Astrocyte (in vitro differentiated cells and primary cell): ENCODE results near the gene U2AF1L4. TPM values are rescaled to one million over a fixed set of nuclear protein-coding genes. Genes with fewer than 3 reads are reported as not detected.

ENCODE experiments used
- DNase-seq: peaks from one replicate; pipeline ENCODE4 v3.0.0-alpha.2; 2010; ENCODE audit warnings: low read depth
- FAIRE-seq: peaks from 2 replicates; lab custom pipeline; 2011; peaks lifted over from hg19 to GRCh38; lab: Jason Lieb, UNC
- H2AFZ ChIP-seq: 2 replicates; pipeline ENCODE4 v1.6.0; 2012; ENCODE audit warnings: low read depth, low read length, inconsistent platforms
- H3K27ac ChIP-seq: 2 replicates; pipeline ENCODE4 v1.5.1; 2011; ENCODE audit warnings: low read depth, low read length, inconsistent platforms
- H3K27me3 ChIP-seq: 2 replicates; pipeline ENCODE4 v1.6.0; 2011; ENCODE audit warnings: low read length, inconsistent platforms; ENCODE audit not compliant: insufficient read depth
- H3K36me3 ChIP-seq: 2 replicates; pipeline ENCODE4 v1.5.1; 2011; ENCODE audit warnings: low read length, inconsistent platforms; ENCODE audit not compliant: insufficient read depth
- H3K4me1 ChIP-seq: 2 replicates; pipeline ENCODE4 v1.5.1; 2011; ENCODE audit warnings: low read length, inconsistent platforms; ENCODE audit not compliant: insufficient read depth
- H3K4me2 ChIP-seq: 2 replicates; pipeline ENCODE4 v1.6.0; 2012; ENCODE audit warnings: low read length, inconsistent platforms
- H3K4me3 ChIP-seq: 2 replicates; pipeline ENCODE4 v1.5.1; 2011; ENCODE audit warnings: low read depth, mild to moderate bottlenecking, low read length, inconsistent platforms; ENCODE audit not compliant: insufficient read depth
- H3K79me2 ChIP-seq: 2 replicates; pipeline ENCODE4 v1.6.0; 2012; ENCODE audit warnings: mild to moderate bottlenecking, low read length, inconsistent platforms; ENCODE audit not compliant: insufficient read depth
- H3K9ac ChIP-seq: 2 replicates; pipeline ENCODE4 v1.6.0; 2012; ENCODE audit warnings: mild to moderate bottlenecking, low read length, inconsistent platforms
- H3K9me3 ChIP-seq: 2 replicates; pipeline ENCODE4 v1.5.1; 2012; ENCODE audit warnings: low read depth, mild to moderate bottlenecking, low read length, inconsistent platforms; ENCODE audit not compliant: insufficient read depth
- H4K20me1 ChIP-seq: 2 replicates; pipeline ENCODE4 v1.6.0; 2012; ENCODE audit warnings: low read length, inconsistent platforms; ENCODE audit not compliant: insufficient read depth
- H3K27ac Mint-ChIP-seq: one replicate; pipeline ENCODE4 v1.8.0; 2021; ENCODE audit warnings: mild to moderate bottlenecking, mixed read lengths; ENCODE audit not compliant: unreplicated experiment
- H3K27me3 Mint-ChIP-seq: one replicate; pipeline ENCODE4 v1.8.0; 2021; ENCODE audit warnings: low read depth, mixed read lengths; ENCODE audit not compliant: unreplicated experiment
- H3K36me3 Mint-ChIP-seq: one replicate; pipeline ENCODE4 v1.8.0; 2021; ENCODE audit warnings: low read depth, mixed read lengths; ENCODE audit not compliant: unreplicated experiment
- H3K4me1 Mint-ChIP-seq: one replicate; pipeline ENCODE4 v1.8.0; 2021; ENCODE audit warnings: low read depth, mixed read lengths; ENCODE audit not compliant: unreplicated experiment
- H3K4me3 Mint-ChIP-seq: one replicate; pipeline ENCODE4 v1.8.0; 2021; ENCODE audit warnings: mild to moderate bottlenecking, moderate library complexity, mixed read lengths; ENCODE audit not compliant: unreplicated experiment
- H3K9me3 Mint-ChIP-seq: one replicate; pipeline ENCODE4 v1.8.0; 2021; ENCODE audit warnings: mild to moderate bottlenecking, mixed read lengths; ENCODE audit not compliant: unreplicated experiment
- CTCF ChIP-seq: IDR thresholded peaks from 2 replicates; pipeline ENCODE4 v1.5.1; 2011; ENCODE audit warnings: low read depth, mild to moderate bottlenecking, inconsistent platforms, low read length, moderate library complexity; ENCODE audit not compliant: insufficient read depth
- EZH2 ChIP-seq: IDR thresholded peaks from 2 replicates; pipeline ENCODE4 v1.6.1; 2012; ENCODE audit warnings: mild to moderate bottlenecking, low read length, inconsistent platforms; ENCODE audit not compliant: insufficient read depth
- total RNA-seq: library from RNA; stranded (reverse); gene quantifications from 2 replicates; pipeline ENCODE4 v1.2.1, GENCODE V29; 2021

Gene U2AF1L4
- total RNA-seq, 1 donor from 2014 or later = 15.7 TPM

- Mint-ChIP-seq H3K36me3 (peaks cover 26% of the 10 kb centered on the region), H3K4me3 (no peak overlapping the region), H3K27ac (no peak overlapping the region), H3K4me1 (no peaks in the 10 kb centered on the region), H3K27me3 (no peaks in the 10 kb centered on the region), H3K9me3 (no peaks in the 10 kb centered on the region)
- Histone ChIP-seq H3K9ac (no peak overlapping the region), H3K27me3 (no peaks in the 10 kb centered on the region), H3K4me3 (no peak overlapping the region), H3K79me2 (no peaks in the 10 kb centered on the region), H3K4me2 (no peak overlapping the region), H3K36me3 (peaks cover 26% of the 10 kb centered on the region), H3K27ac (no peak overlapping the region), H4K20me1 (peaks cover 42% of the 10 kb centered on the region), H2AFZ (no peak overlapping the region), H3K9me3 (no peaks in the 10 kb centered on the region), H3K4me1 (no peaks in the 10 kb centered on the region)
- FAIRE-seq (no peak), DNase-seq (no peak)
- no peak for TF ChIP-seq CTCF
- TF ChIP-seq EZH2 = no peak
Observed at GRCh38 chr19:35732540-35733179, 12.6 kb downstream of the U2AF1L4 start.

GRCh38 chr19:35731779-35732405 lies 13.3 kb downstream of the U2AF1L4 start:
- H3K4me3 Mint-ChIP-seq = no peak overlapping the region
- DNase-seq = no peak
- Histone ChIP-seq H2AFZ (no peak overlapping the region), H3K79me2 (no peaks in the 10 kb centered on the region), H3K4me2 (no peak overlapping the region), H3K36me3 (peaks cover 31% of the 10 kb centered on the region), H3K4me1 (no peaks in the 10 kb centered on the region), H4K20me1 (peaks cover 47% of the 10 kb centered on the region), H3K9ac (no peak overlapping the region), H3K27me3 (no peaks in the 10 kb centered on the region), H3K27ac (no peak overlapping the region), H3K9me3 (no peaks in the 10 kb centered on the region), H3K4me3 (no peak overlapping the region)
- TF ChIP-seq EZH2 = no peak
- TF ChIP-seq CTCF = no peak
- H3K27ac Mint-ChIP-seq = no peak overlapping the region
- H3K27me3 Mint-ChIP-seq = no peaks in the 10 kb centered on the region
- peaks cover 24% of the 10 kb centered on the region for H3K36me3 Mint-ChIP-seq
- no peaks in the 10 kb centered on the region for H3K4me1 Mint-ChIP-seq
- FAIRE-seq = no peak
- H3K9me3 Mint-ChIP-seq = no peaks in the 10 kb centered on the region

- H3K36me3 Mint-ChIP-seq = peaks cover 21% of the 10 kb centered on the region
- H3K4me3 Mint-ChIP-seq = no peak overlapping the region
- peak overlapping the region; percentile 80 for H3K27ac Mint-ChIP-seq
- H3K79me2 ChIP-seq = no peaks in the 10 kb centered on the region
- H3K4me1 Mint-ChIP-seq = no peaks in the 10 kb centered on the region
- no peak overlapping the region for H2AFZ ChIP-seq
- H3K27me3 Mint-ChIP-seq = no peaks in the 10 kb centered on the region
- H3K4me2 ChIP-seq = no peak overlapping the region
- H3K9me3 ChIP-seq = no peaks in the 10 kb centered on the region
- no peak overlapping the region for H3K4me3 ChIP-seq
- H3K36me3 ChIP-seq = peaks cover 27% of the 10 kb centered on the region
- no peak overlapping the region for H3K9ac ChIP-seq
- H3K27ac ChIP-seq = no peak overlapping the region
- no peak for TF ChIP-seq EZH2
- no peak for TF ChIP-seq CTCF
- no peaks in the 10 kb centered on the region for H3K27me3 ChIP-seq
- no peaks in the 10 kb centered on the region for H3K4me1 ChIP-seq
- DNase-seq = no peak
- no peaks in the 10 kb centered on the region for H3K9me3 Mint-ChIP-seq
- FAIRE-seq = no peak
- peaks cover 48% of the 10 kb centered on the region for H4K20me1 ChIP-seq
Observed at GRCh38 chr19:35731353-35731752, 13.9 kb downstream of the U2AF1L4 start.
